ENCODE results near the gene TMEM40.

The TMEM40 gene

GRCh38 chr3:12775226-12775625 lies 16.2 kb upstream of the TMEM40 start:
- FAIRE-seq, result no peak

GRCh38 chr3:12774619-12775018 lies 15.6 kb upstream of the TMEM40 start:
- FAIRE-seq, result no peak

GRCh38 chr3:12773710-12774086 lies 14.6 kb upstream of the TMEM40 start:
- no peak for FAIRE-seq

DNA sequence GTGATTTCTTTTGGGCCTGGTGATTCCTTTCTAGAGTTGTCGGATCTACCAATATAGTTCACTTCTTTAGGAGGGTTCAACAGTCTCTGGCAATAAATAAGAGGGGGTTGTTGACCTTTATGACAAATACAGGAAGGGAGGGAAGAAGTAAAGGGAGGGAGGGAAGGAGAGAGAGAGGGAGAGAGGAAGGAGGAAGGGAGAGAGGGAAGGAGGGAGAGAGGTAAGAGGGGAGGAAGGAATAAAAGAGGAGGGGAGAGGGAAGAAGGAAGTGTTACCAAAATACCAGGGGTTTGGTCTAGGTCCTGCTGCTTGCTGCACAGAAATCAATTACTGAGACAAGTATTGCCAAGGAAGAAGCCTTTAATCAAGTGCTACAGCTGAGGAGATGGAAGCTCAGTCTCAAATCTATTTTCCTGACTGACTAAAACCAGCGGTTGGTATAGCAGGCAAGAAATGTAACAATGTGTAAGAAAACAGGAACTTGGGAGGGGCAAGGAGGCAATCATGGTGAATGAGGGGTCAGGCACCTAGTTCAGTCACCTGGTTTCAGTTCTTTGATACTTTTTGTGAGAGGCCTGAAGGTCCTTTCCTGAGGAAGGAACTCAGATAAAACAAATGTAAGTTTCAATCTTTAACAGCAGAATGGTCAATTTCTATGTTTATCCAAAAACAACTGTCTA lies 14.1 kb upstream of the TMEM40 start:
- no peak for FAIRE-seq

DNA sequence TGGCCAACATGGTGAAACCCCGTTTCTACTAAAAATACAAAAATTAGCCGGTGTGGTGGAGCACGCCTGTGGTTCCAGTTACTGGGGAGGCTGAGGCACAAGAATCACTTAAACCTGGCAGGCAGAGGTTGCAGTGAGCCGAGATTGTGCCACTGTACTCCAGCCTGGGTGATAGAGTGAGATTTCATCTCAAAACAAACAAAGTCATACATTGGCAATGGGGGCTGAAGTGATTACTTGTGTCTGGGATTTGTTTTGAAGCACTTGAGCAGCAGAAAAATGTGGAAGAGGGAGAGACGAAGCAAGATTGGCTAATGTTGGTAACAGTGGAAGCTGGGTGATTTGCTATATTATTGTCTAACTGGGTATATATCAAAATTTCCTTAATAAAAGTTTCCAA lies 13.4 kb upstream of the TMEM40 start:
- no peak for FAIRE-seq

DNA sequence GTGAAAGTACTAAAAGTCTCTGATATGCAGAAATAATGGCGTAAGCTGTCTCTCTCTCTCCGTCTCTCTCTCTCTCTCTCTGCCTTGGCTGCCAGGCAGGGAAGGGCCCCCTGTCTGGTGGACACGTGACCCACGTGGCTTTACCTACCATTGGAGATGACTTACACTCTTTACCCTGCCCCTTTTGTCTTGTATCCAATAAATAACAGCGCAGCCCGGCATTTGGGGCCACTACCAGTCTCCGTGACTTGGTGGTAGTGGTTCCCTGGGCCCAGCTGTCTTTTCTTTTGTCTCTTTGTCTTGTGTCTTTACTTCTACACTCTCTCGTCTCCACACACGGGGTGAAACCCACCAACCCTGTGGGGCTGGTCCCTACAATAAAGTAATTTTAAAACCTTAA lies 12.2 kb upstream of the TMEM40 start:
- FAIRE-seq, result no peak

DNA sequence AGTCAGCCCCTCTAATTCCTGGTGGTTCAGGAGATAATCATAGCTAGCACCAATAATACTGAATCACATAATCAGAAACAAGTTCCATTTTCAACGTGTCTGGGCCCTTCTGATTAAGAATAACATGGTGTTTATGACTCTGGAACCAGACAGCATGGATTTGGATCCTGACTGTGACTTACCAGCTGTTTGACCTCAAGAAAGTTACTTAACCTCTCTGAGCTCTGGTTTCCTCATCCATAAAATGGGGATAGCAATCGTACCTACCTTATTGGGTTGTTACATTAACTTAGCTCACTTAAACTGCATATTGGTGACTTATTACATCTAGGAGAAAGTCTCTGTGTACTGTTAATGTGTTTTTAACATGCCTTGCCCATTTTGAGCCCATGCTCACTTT lies 10.7 kb upstream of the TMEM40 start:
- FAIRE-seq, result no peak

DNA sequence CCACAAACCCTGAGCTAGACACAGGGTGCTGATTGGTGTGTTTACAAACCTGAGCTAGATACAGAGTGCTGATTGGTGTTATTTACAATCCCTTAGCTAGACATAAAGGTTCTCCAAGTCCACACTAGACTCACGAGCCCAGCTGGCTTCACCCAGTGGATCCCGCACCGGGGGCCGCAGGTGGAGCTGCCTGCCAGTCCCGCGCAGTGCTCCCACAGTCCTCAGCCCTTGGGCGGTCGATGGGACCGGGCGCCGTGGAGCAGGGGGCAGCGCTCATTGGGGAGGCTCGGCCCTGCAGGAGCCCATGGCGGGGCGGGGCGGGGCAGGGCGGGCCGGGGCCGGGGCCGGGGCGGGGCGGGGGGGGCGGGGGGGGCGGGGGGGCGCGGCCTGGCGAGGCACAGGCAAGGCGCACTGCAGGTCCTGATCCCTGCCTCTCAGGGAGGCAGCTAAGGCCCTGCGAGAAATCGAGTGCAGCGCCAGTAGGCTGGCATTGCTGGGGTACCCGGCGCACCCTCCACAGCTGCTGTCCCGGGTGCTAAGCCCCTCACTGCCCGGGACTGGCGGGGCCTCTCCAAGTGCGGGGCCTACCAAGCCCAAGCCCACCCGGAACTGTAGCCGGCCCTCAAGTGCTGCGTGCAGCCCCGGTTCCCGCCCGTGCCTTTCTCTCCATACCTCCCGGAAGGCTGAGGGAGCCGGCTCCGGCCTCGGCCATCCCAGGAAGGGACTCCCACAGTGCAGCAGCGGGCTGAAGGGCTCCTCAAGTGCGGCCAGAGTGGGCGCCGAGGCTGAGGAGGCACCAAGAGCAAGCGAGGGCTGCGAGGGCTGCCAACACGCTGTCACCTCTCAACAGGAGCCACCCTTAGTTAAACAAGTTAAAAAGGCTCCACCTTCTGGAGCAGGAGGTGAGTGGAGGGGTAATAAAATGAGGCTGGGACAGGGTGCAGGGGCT lies 9.8 kb upstream of the TMEM40 start:
- no peak for FAIRE-seq

DNA sequence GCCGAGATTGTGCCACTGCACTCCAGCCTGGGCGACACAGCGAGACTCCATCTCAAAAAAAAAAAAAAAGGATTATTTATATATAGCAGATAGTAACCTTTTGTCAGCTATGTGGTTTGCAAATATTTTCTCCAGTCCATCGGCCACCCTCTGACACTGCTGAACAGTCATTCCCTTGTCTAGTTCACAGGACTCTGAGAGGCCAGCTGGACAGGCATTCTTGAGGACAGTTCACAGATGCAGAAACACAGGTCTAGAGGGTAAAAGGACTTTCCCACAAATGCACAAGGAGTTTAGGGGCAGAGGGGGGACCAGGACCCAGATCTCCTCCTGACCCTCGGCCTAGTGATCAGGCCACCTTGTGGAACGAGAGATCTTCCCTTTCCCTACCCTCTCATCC lies 7.5 kb upstream of the TMEM40 start:
- no peak for FAIRE-seq

DNA sequence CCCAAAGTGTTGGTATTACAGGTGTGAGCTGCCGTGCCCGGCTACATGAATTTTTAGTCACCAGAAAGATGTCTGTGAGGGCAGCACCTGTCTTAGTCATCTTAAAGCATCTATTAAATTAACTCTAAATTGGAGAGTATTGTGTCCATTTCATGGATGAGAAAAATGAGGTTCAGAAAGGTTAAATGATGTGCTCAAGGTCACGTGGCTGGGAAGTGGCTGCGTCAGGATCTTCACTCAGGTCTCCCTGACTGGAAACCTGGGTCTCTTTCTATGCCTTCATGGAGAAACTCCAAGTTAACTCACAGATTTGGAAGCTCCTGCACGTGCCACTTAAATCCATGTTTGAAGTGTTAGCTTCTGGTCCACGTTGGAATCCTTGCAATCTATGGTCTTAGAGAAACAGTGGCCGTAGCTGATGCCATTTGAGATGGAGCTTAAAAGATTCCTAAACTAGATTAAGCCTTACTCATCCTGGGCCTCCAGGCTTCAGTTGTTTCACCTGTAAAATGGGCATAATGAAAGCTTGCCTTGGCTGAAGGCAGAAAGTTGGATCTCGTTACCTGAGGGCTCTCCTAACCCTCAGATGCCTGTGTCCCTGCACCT lies 5.2 kb upstream of the TMEM40 start:
- FAIRE-seq, result no peak

GRCh38 chr3:12759693-12760565 lies 870 bp upstream of the TMEM40 start:
- FAIRE-seq, result no peak

DNA sequence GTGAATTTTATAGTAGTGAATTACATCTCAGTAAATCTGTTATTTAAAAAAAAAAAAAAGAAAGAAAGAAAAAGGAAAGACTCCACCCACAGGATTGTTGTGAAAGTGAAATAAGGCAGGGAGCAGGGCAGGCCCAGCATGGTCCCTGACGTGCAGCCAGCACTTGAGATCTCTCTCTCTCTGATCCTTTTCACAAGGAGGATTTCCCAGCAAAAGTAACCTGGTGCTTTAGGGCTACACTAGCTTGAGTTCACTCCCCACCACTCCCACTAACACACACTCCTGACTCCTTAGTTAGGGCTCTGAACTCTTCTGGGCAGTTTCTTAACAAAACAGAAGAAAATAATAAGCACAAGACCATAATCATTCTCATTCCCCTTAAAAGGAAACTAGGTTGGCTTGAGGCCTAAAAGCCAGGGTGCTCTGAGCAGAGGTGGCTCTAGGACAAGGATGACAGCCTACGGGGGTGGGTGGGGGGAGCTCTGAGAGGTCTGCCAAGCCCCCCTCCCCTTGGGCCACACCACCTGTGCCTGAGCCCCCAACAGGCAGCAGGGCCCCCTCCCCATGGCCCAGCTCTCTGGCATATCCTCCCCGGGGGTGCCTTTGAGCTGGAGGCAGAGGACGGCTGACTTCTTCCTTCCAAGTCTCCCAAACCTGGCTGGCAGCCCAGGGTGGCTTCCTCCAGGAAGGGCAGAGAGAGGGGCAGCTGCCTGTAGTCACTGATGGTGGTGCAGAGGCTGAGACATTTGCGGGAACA lies 856 bp downstream of the TMEM40 start:
- FAIRE-seq, result no peak

GRCh38 chr3:12756635-12757034 lies 2.4 kb downstream of the TMEM40 start:
- FAIRE-seq, result no peak

GRCh38 chr3:12756175-12756574 lies 2.9 kb downstream of the TMEM40 start:
- no peak for FAIRE-seq

GRCh38 chr3:12755754-12756153 lies 3.3 kb downstream of the TMEM40 start:
- FAIRE-seq, result no peak

DNA sequence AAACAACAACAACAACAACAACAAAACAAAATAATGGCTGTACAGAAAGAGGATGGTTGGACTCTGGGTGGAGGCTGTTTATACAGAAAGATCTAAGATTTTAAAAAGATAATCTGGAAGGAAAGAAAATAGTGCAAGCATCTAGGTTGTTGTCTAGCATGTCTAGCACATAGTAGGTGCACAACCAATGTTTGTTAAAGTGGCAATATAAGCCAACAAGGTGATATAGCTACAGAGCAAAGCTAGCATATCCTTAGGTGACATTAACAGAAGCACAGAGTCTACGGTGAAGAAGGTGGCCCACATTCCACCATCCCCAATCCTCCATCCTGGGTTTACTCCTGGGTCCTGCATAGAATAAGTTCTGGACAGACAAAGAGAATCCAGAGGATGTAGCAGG lies 4.7 kb downstream of the TMEM40 start:
- no peak for FAIRE-seq

GRCh38 chr3:12753275-12754028 lies 5.6 kb downstream of the TMEM40 start:
- FAIRE-seq, result no peak

- no peak for FAIRE-seq
Measured at GRCh38 chr3:12752809-12753208, 6.2 kb downstream of the TMEM40 start.

GRCh38 chr3:12752102-12752501 lies 7.0 kb downstream of the TMEM40 start:
- FAIRE-seq, result no peak

DNA sequence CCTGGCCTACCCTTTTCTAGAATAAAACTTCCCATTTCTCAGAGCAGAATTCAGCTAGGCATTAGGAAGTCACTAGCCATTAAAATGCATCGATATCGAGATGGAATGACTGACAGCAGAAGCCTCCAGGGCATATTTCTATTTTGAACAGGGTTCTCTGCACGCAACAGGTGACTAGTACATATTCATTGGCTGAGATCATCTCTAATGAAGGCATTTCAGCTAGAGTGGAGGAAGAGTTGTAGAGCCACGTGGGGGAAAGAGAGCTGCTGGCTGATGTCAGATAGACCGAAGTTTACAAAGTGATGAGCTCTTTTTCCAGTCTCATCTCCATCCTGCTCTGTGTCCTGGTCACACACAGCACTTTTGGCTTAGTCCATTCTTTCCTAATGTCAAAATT lies 7.5 kb downstream of the TMEM40 start:
- no peak for FAIRE-seq

DNA sequence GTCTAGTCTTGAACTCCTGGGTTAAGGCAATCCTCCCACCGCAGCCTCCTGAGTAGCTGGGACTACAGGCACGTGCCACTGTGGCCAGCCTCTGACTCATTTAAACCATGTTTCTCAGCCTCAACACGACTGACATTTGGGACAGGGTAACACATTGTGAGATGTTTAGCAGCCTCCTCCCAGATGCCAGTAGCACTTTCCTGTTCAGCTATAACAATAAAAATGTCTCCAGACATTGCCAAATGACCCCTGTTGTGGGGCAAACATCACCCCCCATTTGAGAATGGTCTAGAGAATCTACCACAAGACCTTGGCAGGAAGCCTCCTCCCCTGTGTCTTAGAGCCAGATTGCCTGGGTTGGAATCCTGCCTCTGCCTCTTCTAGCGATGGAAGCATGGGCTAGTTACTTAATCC lies 8.4 kb downstream of the TMEM40 start:
- FAIRE-seq, result no peak

All from islet of Langerhans (tissue), 1 donor.